Measurements from ENCODE around the gene YY1AP1. TPM values are rescaled to one million over a fixed set of nuclear protein-coding genes. Genes with fewer than 3 reads are reported as not detected.
A peak's percentile ranks its signal among the peaks of the same experiment; 100 is the strongest.

YY1AP1 gene
- total RNA-seq, 1 donor from 2014 or later: 116 TPM

GRCh38 chr1:155651861-155652661, 36.5 kb downstream of the YY1AP1 start:
- H3K27me3 ChIP-seq: no peaks in the 10 kb centered on the region
- H3K4me3 ChIP-seq: no peak overlapping the region
- peaks cover 21% of the 10 kb centered on the region for H3K4me1 ChIP-seq
- DNase-seq (ENCODE audit: extremely low spot score in 2 of 2): no peak
- H3K9me3 ChIP-seq: no peaks in the 10 kb centered on the region
- TF ChIP-seq POLR2A (IDR thresholded peaks at IDR 0.05) (no peak), POLR2AphosphoS5 (IDR thresholded peaks at IDR 0.05; ENCODE audit: insufficient read depth in 1 of 2, low read depth in 1 of 2) (no peak)
- TF ChIP-seq, protein P1, sequence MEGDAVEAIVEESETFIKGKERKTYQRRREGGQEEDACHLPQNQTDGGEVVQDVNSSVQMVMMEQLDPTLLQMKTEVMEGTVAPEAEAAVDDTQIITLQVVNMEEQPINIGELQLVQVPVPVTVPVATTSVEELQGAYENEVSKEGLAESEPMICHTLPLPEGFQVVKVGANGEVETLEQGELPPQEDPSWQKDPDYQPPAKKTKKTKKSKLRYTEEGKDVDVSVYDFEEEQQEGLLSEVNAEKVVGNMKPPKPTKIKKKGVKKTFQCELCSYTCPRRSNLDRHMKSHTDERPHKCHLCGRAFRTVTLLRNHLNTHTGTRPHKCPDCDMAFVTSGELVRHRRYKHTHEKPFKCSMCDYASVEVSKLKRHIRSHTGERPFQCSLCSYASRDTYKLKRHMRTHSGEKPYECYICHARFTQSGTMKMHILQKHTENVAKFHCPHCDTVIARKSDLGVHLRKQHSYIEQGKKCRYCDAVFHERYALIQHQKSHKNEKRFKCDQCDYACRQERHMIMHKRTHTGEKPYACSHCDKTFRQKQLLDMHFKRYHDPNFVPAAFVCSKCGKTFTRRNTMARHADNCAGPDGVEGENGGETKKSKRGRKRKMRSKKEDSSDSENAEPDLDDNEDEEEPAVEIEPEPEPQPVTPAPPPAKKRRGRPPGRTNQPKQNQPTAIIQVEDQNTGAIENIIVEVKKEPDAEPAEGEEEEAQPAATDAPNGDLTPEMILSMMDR (IDR thresholded peaks at IDR 0.05): no peak
- H3K27ac ChIP-seq: peak overlapping the region; percentile 44
- H3K36me3 ChIP-seq: no peaks in the 10 kb centered on the region
- intact Hi-C loops (cut with DNase I): no loop called here

GRCh38 chr1:155650231-155650757, 38.3 kb downstream of the YY1AP1 start:
- TF ChIP-seq POLR2AphosphoS5 (IDR thresholded peaks at IDR 0.05; ENCODE audit: insufficient read depth in 1 of 2, low read depth in 1 of 2) (no peak), POLR2A (IDR thresholded peaks at IDR 0.05) (no peak)
- TF ChIP-seq, protein P1 (IDR thresholded peaks at IDR 0.05): no peak
- H3K27ac ChIP-seq: no peak overlapping the region
- no peaks in the 10 kb centered on the region for H3K36me3 ChIP-seq
- H3K4me1 ChIP-seq: peaks cover 38% of the 10 kb centered on the region
- DNase-seq (ENCODE audit: extremely low spot score in 2 of 2): no peak
- no peak overlapping the region for H3K4me3 ChIP-seq
- intact Hi-C loops (cut with DNase I): no loop called here
- H3K9me3 ChIP-seq: no peaks in the 10 kb centered on the region
- H3K27me3 ChIP-seq: no peaks in the 10 kb centered on the region

DNA sequence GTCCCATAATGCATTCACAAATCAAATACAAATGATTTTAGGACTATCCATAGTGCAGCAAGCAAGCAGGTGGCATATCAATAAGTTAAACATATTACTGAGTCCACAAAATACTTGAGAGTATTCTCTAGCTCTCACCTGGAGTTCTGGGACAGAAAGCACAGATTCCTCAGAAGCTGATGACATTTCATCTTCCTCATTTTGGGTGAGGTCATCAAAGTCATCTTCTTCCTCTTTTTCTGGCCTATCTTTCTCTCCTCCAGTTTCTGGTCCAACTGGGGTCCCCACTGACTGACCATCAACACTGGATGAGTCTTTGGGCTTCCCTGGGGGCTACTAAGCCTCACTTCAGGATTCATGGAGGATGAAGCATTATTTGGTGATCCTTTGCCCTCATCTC, 38.9 kb downstream of the YY1AP1 start:
- Histone ChIP-seq H3K4me1 (peaks cover 44% of the 10 kb centered on the region), H3K27me3 (no peaks in the 10 kb centered on the region), H3K4me3 (no peak overlapping the region), H3K9me3 (no peaks in the 10 kb centered on the region), H3K36me3 (no peaks in the 10 kb centered on the region), H3K27ac (no peak overlapping the region)
- intact Hi-C loops (cut with DNase I): no loop called here
- no peak for TF ChIP-seq POLR2A (IDR thresholded peaks at IDR 0.05)
- TF ChIP-seq POLR2AphosphoS5 (IDR thresholded peaks at IDR 0.05; ENCODE audit: insufficient read depth in 1 of 2, low read depth in 1 of 2): no peak
- TF ChIP-seq, protein P1 (IDR thresholded peaks at IDR 0.05): no peak
- no peak for DNase-seq (ENCODE audit: extremely low spot score in 2 of 2)

DNA sequence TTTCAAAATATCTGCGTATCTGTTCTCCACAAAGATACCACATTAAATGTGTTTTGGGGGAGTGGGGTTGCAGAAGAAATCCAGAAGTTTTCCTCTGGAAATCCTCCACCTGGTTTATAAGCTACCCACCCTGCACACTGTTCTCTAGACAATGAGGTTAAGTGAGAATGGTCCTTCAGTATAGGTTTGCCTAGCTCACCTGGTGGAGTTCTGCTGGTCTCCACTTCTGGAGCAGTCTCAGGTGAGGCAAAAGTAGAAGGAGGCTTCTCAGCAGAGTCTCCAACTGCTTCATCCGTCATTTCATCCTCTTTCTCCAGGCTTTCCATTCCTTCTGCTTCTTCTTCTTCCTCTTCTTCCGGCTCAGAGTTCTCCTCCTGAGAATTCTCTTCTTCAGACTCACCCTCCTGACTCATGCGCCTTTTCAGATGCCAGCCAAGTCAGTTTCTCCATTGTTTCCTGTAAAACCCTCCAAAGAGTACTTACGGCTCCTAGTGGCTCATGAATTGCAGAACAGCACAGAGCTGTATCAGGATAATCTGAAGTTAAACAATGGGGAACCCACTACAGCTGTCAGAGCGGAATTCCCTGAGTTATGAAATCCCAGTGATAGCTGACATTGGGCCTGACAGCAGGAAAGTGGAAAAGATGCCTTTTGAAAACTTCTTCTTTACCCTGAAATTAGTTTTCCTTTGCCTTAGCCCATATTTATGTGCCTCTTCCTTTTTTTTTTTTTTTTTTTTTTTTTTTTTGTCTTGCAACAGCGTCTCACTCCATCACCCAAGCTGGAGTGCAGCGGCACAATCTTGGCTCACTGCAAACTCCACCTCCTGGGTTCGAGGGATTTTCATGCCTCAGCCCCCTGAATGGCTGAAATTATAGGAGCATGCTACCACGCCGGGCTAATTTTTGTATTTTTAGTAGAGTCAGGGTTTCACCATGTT, 40.1 kb downstream of the YY1AP1 start:
- H3K27ac ChIP-seq: no peak overlapping the region

More for the DNA sequence above, 40.1 kb downstream of the YY1AP1 start:
- Histone ChIP-seq H3K36me3 (no peaks in the 10 kb centered on the region), H3K27me3 (no peaks in the 10 kb centered on the region), H3K4me3 (no peak overlapping the region), H3K9me3 (no peaks in the 10 kb centered on the region), H3K4me1 (peaks cover 45% of the 10 kb centered on the region)
- intact Hi-C loops (cut with DNase I): no loop called here
- no peak for DNase-seq (ENCODE audit: extremely low spot score in 2 of 2)
- no peak for TF ChIP-seq POLR2A (IDR thresholded peaks at IDR 0.05)
- peak in 1 of 2 donors; percentile 85 for TF ChIP-seq POLR2AphosphoS5 (IDR thresholded peaks at IDR 0.05; ENCODE audit: insufficient read depth in 1 of 2, low read depth in 1 of 2)
- TF ChIP-seq, protein P1 (IDR thresholded peaks at IDR 0.05): peak in 1 of 3 experiments; percentile 32

All from vagina (tissue), 2 donors.